Fibroblast of skin of left quadriceps (primary cell): ENCODE data around the gene OAF.
"Not testable (repeated sequence)": the region's sequence is repeated elsewhere in the genome, so short reads cannot be mapped to it uniquely, and the experiment has no call there.

ENCODE experiments used
- DNase-seq, 2 experiments: peaks; one replicate each; pipeline ENCODE4 v3.0.0-alpha.2; 2013; ENCODE audit warnings: low read depth in 2 of 2

Gene OAF

GRCh38 chr11:120210626-120211521 lies at the start of gene OAF:
OAF (plus strand) TSS chr11:120211032; CDS start chr11:120211280, 248 bp downstream.
- DNase-seq, result peak; percentile 67 to 73

- no peak for DNase-seq
Measured at GRCh38 chr11:120167659-120168058, 43.2 kb upstream of the OAF start.

GRCh38 chr11:120168108-120168959 lies 42.5 kb upstream of the OAF start:
- no peak for DNase-seq

- DNase-seq, result peak in 1 of 2 experiments; percentile 26
Measured at GRCh38 chr11:120168960-120169681, 41.7 kb upstream of the OAF start.

- DNase-seq, result no peak
Measured at GRCh38 chr11:120169981-120170698, 40.7 kb upstream of the OAF start.

- no peak for DNase-seq
Measured at GRCh38 chr11:120170741-120171261, 40.0 kb upstream of the OAF start.

GRCh38 chr11:120172054-120172911 lies 38.5 kb upstream of the OAF start:
- no peak for DNase-seq

- no peak for DNase-seq
Measured at GRCh38 chr11:120173019-120173705, 37.7 kb upstream of the OAF start.

- DNase-seq, result no peak
Measured at GRCh38 chr11:120173807-120174206, 37.0 kb upstream of the OAF start.

- no peak for DNase-seq
Measured at GRCh38 chr11:120174866-120175265, 36.0 kb upstream of the OAF start.

GRCh38 chr11:120178561-120179056 lies 32.2 kb upstream of the OAF start:
- DNase-seq, result no peak

GRCh38 chr11:120179057-120179672 lies 31.7 kb upstream of the OAF start:
- DNase-seq, result no peak

GRCh38 chr11:120180063-120180462 lies 30.8 kb upstream of the OAF start:
- DNase-seq, result not testable (repeated sequence)

- no peak for DNase-seq
Measured at GRCh38 chr11:120180551-120181232, 30.1 kb upstream of the OAF start.

GRCh38 chr11:120181376-120181975 lies 29.4 kb upstream of the OAF start:
- DNase-seq, result no peak

GRCh38 chr11:120182372-120182771 lies 28.5 kb upstream of the OAF start:
- DNase-seq, result no peak

- no peak for DNase-seq
Measured at GRCh38 chr11:120182790-120183491, 27.9 kb upstream of the OAF start.
